Amniotic epithelial cell (primary cell): Measurements from ENCODE around the gene UNC5C.

Source experiments
- DNase-seq: peaks from one replicate; pipeline ENCODE4 v3.0.0-alpha.2; 2010; ENCODE audit warnings: low read depth

UNC5C gene

GRCh38 chr4:95546866-95547714 lies 1.7 kb downstream of the UNC5C start:
- DNase-seq = no peak

GRCh38 chr4:95546221-95546620 lies 2.6 kb downstream of the UNC5C start:
- no peak for DNase-seq

DNA sequence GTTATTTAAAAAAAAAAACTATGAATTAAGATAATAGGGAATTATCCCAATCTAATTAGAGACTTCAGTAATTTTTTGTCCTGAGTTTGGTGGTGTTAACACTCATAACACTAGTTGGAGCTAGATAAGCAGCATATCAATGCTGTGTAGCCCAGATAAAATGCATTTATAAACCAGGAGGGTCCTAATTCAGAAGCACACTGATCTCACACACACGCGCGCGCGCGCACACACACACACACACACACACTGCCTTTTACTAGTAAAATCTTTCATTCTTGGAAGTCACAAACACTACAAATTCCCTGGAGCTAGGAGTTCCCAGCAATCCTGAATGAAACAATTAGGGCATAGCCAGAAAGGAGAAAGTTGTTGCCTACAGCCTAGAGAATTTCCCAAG lies 3.2 kb downstream of the UNC5C start:
- DNase-seq = no peak

DNA sequence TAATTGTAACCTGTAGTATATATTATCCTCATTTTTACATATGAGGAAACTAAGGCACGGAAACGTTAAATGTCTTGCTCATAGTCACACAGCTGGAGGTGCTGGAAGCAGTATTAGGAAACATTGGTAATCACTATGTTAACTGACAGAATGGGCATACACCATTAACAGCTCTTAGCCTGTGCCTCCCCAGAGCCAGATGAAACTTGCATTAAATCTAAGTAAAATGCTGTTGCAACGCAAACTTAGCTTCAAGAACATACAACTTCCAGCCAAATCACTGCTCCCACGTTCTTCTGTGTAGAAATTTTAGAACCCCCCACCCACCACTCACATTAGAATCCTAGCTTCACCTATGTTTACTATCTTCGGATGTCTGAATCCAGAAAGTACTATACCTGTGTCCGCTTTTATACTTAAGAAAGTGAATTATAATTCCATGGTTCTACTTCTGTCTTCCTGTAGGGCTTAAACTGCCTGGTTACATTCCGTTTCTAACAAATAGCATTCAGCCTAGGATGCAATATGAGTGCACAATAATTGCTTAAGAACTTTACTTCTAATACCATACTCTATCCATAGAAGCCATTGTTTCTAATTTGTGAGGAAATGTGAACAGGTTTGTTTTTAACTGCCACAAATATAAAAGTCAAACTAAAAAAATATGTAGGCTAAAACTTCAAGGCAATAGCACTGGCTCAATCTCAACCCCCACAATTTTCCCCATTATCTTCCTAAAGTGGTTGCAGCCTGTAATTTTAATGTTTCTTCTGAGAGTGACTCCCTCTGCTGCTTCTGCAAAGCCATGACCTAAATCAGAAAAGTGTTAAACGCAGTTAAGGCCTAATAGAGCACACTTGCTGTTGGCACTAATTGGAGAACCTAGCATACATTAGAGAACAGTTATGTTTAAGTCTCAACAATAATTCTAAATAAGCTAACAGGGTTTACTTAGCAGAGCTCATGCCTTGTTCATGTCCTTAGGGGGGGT lies 4.4 kb downstream of the UNC5C start:
- DNase-seq = no peak

DNA sequence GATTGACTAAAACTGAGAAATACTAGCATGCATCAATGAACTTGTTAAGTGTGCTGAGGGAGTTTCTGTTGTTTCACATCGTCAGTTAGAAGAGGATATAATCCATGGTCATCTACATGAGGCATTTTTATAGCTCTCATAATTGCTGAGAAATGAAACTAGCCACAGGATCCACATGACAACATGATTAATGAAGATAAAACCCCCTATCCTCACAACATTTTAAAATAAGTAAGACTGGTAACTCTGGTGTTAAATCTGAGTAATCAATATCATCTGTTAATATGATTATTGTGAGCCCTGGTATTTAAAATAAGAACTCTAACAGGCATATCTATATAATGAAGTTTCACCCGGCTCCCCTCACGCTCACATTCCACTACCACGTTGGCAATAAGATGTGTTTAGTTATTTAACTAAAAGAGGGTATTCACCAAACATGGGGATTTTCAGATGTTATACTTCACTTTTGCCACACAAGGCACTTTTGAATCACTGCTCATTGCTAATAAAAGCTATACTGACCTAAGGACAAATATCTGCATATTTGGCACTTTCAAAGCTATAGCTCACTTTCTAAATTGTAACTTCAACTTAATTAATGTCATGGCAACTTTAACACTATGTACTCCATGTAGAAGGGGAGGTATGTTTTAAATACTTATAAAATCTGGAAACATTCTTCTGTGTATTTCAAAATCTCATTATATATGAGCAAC lies 6.7 kb downstream of the UNC5C start:
- no peak for DNase-seq

DNA sequence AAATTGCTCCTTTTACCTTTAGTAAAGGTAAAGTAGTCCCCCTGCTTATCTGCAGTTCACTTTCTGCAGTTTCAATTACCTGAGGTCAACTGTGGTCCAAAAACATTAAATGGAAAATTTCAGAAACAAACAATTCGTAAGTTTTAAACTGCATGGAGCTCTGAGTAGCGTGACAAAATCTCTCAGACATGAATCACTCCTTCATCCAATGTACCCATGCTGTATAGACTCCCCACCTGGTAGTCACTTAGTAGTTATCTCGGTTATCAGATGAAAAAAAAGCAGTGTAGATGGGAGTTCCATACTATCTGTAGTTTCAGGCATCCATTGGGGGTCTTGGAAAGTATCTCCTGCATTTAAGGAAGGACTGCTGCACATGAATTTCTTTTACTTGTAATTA lies 7.7 kb downstream of the UNC5C start:
- no peak for DNase-seq

DNA sequence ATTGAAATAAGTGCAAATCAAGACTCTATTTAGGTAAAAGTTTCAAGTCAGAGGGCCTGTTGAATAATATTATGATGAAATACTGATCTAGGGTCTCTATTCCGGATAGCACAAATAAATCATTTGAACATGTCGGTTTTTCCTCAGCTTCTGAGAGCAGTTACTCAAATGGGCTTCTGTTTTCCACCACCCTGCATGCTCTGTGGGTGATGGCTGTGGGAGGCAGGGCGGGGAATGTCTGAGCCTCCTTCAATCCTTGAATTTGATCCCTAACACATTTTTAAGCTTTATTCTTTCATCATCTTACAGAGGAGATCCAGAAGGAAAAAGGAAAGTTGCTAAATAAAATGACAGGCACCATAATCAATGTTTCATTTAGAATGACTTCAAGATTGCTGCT lies 8.5 kb downstream of the UNC5C start:
- peak; percentile 38 for DNase-seq

GRCh38 chr4:95539106-95539505 lies 9.7 kb downstream of the UNC5C start:
- no peak for DNase-seq

- no peak for DNase-seq
Observed at GRCh38 chr4:95537863-95538488, 10.8 kb downstream of the UNC5C start.

GRCh38 chr4:95537191-95537590 lies 11.6 kb downstream of the UNC5C start:
- DNase-seq = no peak

DNA sequence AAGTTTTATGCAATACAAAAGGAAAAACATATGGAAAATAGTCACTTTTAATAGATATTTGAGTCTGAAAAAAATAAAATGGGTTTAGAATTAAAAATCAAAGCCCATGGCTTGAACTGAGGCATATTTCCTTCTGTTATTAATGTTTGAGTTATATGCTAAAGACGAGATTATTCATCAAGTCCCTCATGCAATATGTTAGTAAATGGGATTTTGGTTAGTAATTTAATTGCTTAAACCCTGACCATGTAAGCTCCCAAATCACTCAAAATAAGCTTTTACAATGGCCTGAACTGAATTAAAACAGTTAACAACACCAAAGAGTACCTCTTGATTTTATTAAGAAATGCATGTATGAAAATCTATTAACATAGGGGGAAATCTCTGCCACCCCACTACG lies 12.1 kb downstream of the UNC5C start:
- no peak for DNase-seq

- no peak for DNase-seq
Observed at GRCh38 chr4:95535180-95535579, 13.6 kb downstream of the UNC5C start.

- DNase-seq = no peak
Observed at GRCh38 chr4:95534032-95534431, 14.7 kb downstream of the UNC5C start.

DNA sequence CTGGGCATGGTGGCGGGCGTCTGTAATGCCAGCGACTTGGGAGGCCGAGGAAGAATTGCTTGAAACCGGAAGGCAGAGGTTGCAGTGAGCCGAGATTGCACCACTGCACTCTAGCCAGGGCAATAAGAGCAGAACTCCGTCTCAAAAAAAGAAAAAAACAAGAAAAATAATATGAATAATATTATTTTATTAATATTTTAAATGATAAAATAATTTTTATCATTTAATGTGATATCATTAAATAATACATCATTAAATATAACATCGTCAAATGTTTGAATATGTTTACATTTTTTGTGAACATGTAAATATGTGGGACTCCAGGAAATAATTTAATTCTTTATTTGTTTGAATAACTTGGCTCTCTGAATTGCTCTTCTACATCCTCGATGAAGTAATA lies 15.5 kb downstream of the UNC5C start:
- no peak for DNase-seq

DNA sequence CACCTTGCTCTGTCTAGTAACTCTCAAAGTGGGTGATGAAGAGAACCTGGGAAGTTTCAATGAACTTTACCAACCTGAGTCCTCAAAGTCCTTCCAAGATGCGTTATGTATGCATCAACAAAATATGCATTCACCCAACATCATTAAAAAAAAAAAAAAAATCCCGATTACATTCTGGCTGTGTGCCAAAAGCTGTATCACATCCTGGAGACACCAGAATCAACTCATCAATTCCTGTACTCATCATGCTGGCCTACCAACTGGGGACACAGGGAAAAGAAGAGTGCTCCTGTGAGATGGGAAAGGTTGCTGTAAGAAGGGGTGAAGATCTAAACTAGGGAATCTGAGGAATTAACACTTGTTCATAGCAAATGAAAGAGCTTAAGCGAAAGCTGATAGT lies 16.5 kb downstream of the UNC5C start:
- no peak for DNase-seq

- DNase-seq = no peak
Observed at GRCh38 chr4:95531141-95531540, 17.6 kb downstream of the UNC5C start.

GRCh38 chr4:95529946-95530345 lies 18.8 kb downstream of the UNC5C start:
- no peak for DNase-seq

DNA sequence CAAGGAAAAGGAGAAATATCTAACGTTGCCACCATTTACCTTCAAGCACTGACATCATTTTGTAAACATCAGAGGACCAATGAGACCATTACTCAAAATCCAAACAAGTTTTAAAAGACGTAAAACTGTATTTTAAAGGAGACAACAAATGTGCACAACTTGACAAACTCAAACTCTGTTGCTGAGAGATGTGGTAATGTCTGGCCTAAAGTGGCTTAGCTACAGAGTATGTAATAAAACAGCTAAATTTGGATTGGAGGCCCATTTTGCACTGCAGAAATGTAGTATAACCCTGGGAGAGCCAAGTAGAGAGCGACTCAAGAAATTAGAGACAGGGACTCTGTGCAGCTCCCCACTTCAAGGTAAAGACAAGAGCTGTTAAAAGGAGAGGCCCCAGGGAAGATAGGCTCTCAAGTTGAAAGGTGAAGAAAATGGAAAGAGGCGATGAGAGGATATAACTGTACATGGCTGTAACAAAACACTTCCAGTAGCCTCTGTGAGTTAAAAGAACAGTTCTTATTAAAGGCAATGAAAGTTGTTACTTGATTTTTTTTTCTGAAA lies 20.3 kb downstream of the UNC5C start:
- peak; percentile 14 for DNase-seq

- DNase-seq = no peak
Observed at GRCh38 chr4:95526075-95526474, 22.7 kb downstream of the UNC5C start.

DNA sequence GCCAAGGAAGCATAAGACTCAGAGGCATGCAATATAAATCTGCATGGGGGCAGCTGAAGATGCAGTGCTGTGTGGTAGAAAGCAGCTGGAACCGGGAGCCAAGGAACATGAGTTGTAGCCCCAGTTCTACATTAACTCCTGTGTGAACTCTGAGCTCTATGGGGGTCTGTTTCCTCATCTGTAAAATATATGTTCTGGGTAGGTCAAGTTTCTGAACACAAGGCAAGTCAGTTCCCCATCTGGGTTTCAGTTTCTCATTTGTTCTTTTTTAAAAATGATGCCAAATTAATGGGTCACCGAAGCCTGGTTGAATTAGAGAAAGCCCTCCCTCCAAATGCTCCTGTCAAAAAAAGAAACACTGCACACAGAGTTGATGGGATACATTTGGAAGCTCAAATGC lies 24.0 kb downstream of the UNC5C start:
- DNase-seq = no peak

DNA sequence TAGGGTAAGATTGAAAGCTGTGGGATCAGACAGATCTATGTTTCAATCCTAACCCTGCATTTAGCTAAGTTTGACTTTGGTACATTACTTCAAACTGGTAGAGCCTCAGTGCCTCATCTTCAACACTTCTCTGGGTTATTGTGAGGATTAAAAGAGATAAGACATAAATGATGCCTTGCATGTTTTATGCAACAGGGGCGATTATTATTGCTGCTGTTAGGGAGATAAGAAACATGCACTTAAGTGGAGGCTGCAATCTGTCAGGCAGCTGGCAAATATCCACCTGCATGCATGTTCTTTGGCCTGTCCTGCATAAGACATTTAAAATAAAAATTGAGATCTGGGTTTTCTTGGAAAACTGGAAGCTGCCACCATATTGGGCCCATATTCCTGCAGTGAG lies 24.6 kb downstream of the UNC5C start:
- DNase-seq = peak; percentile 43
